Stomach (tissue), 9 donors: ENCODE measurements around the gene UBAC2. TPM values are rescaled to one million over a fixed set of nuclear protein-coding genes. Genes with fewer than 3 reads are reported as not detected.

Experiments
- DNase-seq, 2 donors: peaks; one replicate each; pipeline versions ENCODE4 v3.0.0 to v3.0.0-alpha.2; 2013 to 2019
- H3K27ac ChIP-seq, 5 donors: fragments of 200-600 bp in 4 of 5; sonication (generic) in 4 of 5; one replicate each; pipeline ENCODE4 v1.5.1; 2013 to 2019; ENCODE audit warnings: mild to moderate bottlenecking in 1 of 5, moderate library complexity in 1 of 5
- H3K27me3 ChIP-seq, 3 donors: fragments of 200-600 bp; sonication (generic); one replicate each; pipeline ENCODE4 v1.5.1; 2017 to 2019; ENCODE audit warnings: mixed run types in 1 of 3
- H3K36me3 ChIP-seq, 4 donors: fragments of 200-600 bp; sonication (generic); 1 replicate in 3 of 4; 2 replicates in 1 of 4; pipeline ENCODE4 v1.5.1; 2016 to 2019
- H3K4me1 ChIP-seq, 4 donors: fragments of 200-600 bp; sonication (generic); one replicate each; pipeline ENCODE4 v1.5.1; 2016 to 2019
- H3K4me3 ChIP-seq, 4 donors: fragments of 200-600 bp; sonication (generic) in 3 of 4; one replicate each; pipeline ENCODE4 v1.5.1; 2016 to 2019; ENCODE audit warnings: mild to moderate bottlenecking in 1 of 4
- H3K9me3 ChIP-seq, 4 donors: fragments of 200-600 bp; sonication (generic); one replicate each; pipeline ENCODE4 v1.5.1; 2016 to 2019
- CTCF ChIP-seq, 7 experiments: fragments of 450-650 bp in 4 of 7; fragments of 200-600 bp in 3 of 7; sonication (generic) in 3 of 7; IDR thresholded peaks; one replicate each; pipeline ENCODE4 v1.5.1; 2016 to 2019; ENCODE audit warnings: antibody characterized with exemption in 7 of 7, control low read depth in 2 of 7, mild to moderate bottlenecking in 1 of 7
- EP300 ChIP-seq: sonication (generic); formaldehyde crosslinking; IDR thresholded peaks from one replicate; pipeline ENCODE4 v1.6.1; 2017; ENCODE audit warnings: antibody characterized with exemption
- POLR2A ChIP-seq, 4 donors: fragments of 450-650 bp; IDR thresholded peaks; one replicate each; pipeline ENCODE4 v1.6.1; 2016; ENCODE audit warnings: antibody characterized with exemption in 4 of 4, control low read depth in 2 of 4, mild to moderate bottlenecking in 1 of 4, moderate library complexity in 1 of 4
- POLR2AphosphoS5 ChIP-seq, 3 donors: sonication (generic); formaldehyde crosslinking; IDR thresholded peaks; one replicate each; pipeline ENCODE4 v1.6.1; 2016; ENCODE audit warnings: antibody characterized with exemption in 3 of 3
- WGBS, 5 donors: extraction: QIAGEN DNeasy Blood & Tissue Kit in 3 of 5; methylation state at CpG; one replicate each; pipeline versions ENCODE4 v1.1.5 to v1.1.7; 2013 to 2018; 5-methylcytosine and 5-hydroxymethylcytosine counted together
- intact Hi-C: fragments of 100-400 bp; cut with DNase I; formaldehyde crosslinking; loops from one replicate; pipeline ENCODE4 v1.15.1; 2023; ENCODE audit warnings: low total_unique reads
- polyA plus RNA-seq, 3 donors: library from polyadenylated mRNA; stranded (reverse); fragments of 200-250 nt; gene quantifications; one replicate each; pipeline ENCODE4 v1.2.3, GENCODE V29; 2013
- total RNA-seq, 5 donors: library from RNA; depleted of rRNA; stranded (reverse); fragments of >200 nt; gene quantifications; one replicate each; pipeline versions ENCODE4 v1.1.0 to v1.2.3, GENCODE V29; 2014 to 2016
- donor health status: healthy with polysubstance abuse.
- donor health status: Bipolar disorder and iron deficiency.
- donor health status: healthy.

UBAC2 gene
- total and polyA plus RNA-seq, 8 donors, result 18.1 to 68.8 (median 40.1) TPM

DNA sequence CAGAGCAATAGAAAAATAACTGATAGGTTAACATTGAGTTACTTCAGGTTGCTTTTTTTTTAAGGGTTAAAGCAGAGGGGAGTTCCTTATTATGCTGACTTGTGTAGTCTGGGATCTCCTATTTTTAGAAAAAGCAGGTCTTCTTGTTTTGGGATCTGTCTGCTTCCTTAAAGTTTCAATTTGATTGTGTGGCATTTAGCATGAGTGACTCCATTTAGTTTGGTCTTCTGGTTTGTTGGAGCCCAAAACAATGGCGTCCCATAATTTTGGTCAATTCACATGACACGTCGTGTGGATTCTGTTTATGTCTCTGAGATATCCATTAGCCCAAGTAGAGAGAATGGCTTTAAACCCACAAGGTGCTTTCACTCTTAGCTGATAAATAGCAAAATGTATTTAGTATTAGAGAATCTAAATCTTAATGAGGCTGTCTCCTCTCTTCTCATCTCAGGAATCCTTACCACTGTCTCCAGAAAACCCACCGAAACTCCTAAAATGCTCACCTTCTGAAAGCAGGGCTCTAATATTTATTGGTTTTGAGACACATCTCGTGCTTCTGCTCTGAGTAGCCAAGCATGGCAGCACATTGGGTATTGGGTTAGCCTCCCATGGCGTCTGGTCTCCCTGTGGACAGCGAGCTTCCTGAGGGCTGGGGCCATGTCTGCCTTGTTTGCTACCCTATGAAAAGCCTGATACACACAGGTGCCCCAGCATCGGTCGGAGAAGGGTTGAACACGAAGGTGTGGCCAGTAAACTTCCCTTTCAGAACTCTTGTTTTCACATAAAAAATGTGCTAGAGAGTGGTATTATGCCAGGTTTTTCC, 173.7 kb downstream of the UBAC2 start:
- WGBS, 5 donors, result 93 to 97% (median 96%) methylated on average over 10 of the region's 10 CpGs
- Histone ChIP-seq H3K27ac (peak overlapping the region in 2 of 5 donors; percentile 12 to 60), H3K4me3 (no peak overlapping the region), H3K4me1 (peaks cover 0 to 3% (median 0%) of the 10 kb centered on the region in 4 donors), H3K9me3 (no peaks in the 10 kb centered on the region), H3K27me3 (no peaks in the 10 kb centered on the region), H3K36me3 (peaks cover 5 to 61% (median 49%) of the 10 kb centered on the region in 4 donors)
- no peak for DNase-seq
- TF ChIP-seq EP300 (no peak), POLR2A (IDR thresholded peaks at IDR 0.05) (no peak), POLR2AphosphoS5 (IDR thresholded peaks at IDR 0.05) (no peak), CTCF (IDR thresholded peaks at IDR 0.05) (no peak)
- intact Hi-C loops, result no loop called here

GRCh38 chr13:99374994-99375737, 174.5 kb downstream of the UBAC2 start:
- no peaks in the 10 kb centered on the region for H3K27me3 ChIP-seq
- H3K4me1 ChIP-seq, result peaks cover 0 to 3% (median 0%) of the 10 kb centered on the region in 4 donors
- no peak for TF ChIP-seq EP300
- TF ChIP-seq POLR2A (IDR thresholded peaks at IDR 0.05), result no peak
- no peak for TF ChIP-seq CTCF (IDR thresholded peaks at IDR 0.05)
- no peak for TF ChIP-seq POLR2AphosphoS5 (IDR thresholded peaks at IDR 0.05)
- peak in 1 of 2 donors; percentile 61 for DNase-seq
- intact Hi-C loops, result no loop called here
- H3K27ac ChIP-seq, result peak overlapping the region in 2 of 5 donors; percentile 16 to 60
- H3K4me3 ChIP-seq, result no peak overlapping the region
- peaks cover 5 to 55% (median 45%) of the 10 kb centered on the region in 4 donors for H3K36me3 ChIP-seq
- 77 to 89% (median 82%) methylated on average over 12 of the region's 12 CpGs for WGBS, 5 donors
- no peaks in the 10 kb centered on the region for H3K9me3 ChIP-seq

- intact Hi-C loops, result no loop called here
Measured at GRCh38 chr13:99375738-99376080, 175.1 kb downstream of the UBAC2 start.

More at GRCh38 chr13:99375738-99376080, 175.1 kb downstream of the UBAC2 start:
- peak overlapping the region in 2 of 5 donors; percentile 15 to 16 for H3K27ac ChIP-seq
- peaks cover 5 to 52% (median 43%) of the 10 kb centered on the region in 4 donors for H3K36me3 ChIP-seq
- WGBS, 5 donors, result 75 to 97% (median 94%) methylated on average over 2 of the region's 2 CpGs
- no peak overlapping the region for H3K4me3 ChIP-seq
- TF ChIP-seq POLR2A (IDR thresholded peaks at IDR 0.05) (no peak), CTCF (IDR thresholded peaks at IDR 0.05) (no peak), POLR2AphosphoS5 (IDR thresholded peaks at IDR 0.05) (no peak), EP300 (no peak)
- no peak for DNase-seq
- H3K9me3 ChIP-seq, result no peaks in the 10 kb centered on the region
- no peaks in the 10 kb centered on the region for H3K27me3 ChIP-seq
- H3K4me1 ChIP-seq, result peaks cover 0 to 3% (median 0%) of the 10 kb centered on the region in 4 donors
